Measurements from ENCODE around the gene CD160. TPM values are rescaled to one million over a fixed set of nuclear protein-coding genes. Genes with fewer than 3 reads are reported as not detected.

Gene CD160
- total and polyA plus RNA-seq, 2 of the 13 experiments (the other 11 are each of a cell fraction or from before 2014, with no cell fraction given), result 0.09 TPM; not detected in 1

- TF ChIP-seq POGK (CRISPR knock-in tag; conservative IDR thresholded peaks at IDR 0.05) (peak; percentile 39; the same call in 1 of the 2 replicates), HCFC1 (IDR thresholded peaks at IDR 0.05; ENCODE audit: low read depth, low read length) (no peak), ZNF839 (CRISPR knock-in tag; IDR thresholded peaks at IDR 0.05; ENCODE audit: borderline replicate concordance) (no peak; the same call in 1 of the 2 replicates), ZNF367 (CRISPR knock-in tag; IDR thresholded peaks at IDR 0.05; ENCODE audit: borderline replicate concordance) (no peak), MAZ (IDR thresholded peaks at IDR 0.05; ENCODE audit: borderline replicate concordance, low read depth, low read length) (peak; percentile 46; the same call in 1 of the 2 replicates), MAZ (CRISPR knock-in tag; IDR thresholded peaks at IDR 0.05; ENCODE audit: low read depth) (peak; percentile 78), ZSCAN21 (CRISPR knock-in tag; IDR thresholded peaks at IDR 0.05; ENCODE audit: borderline replicate concordance) (no peak), SIX1 (CRISPR knock-in tag; IDR thresholded peaks at IDR 0.05; ENCODE audit: borderline replicate concordance) (no peak), ZNF710 (CRISPR knock-in tag; IDR thresholded peaks at IDR 0.05; ENCODE audit: borderline replicate concordance) (no peak), ZNF160 (CRISPR knock-in tag; IDR thresholded peaks at IDR 0.05) (peak; percentile 33; the same call in 1 of the 2 replicates), ZNF329 (CRISPR knock-in tag; IDR thresholded peaks at IDR 0.05; ENCODE audit: low read depth) (no peak), ATF7 (IDR thresholded peaks at IDR 0.05) (no peak), ATF7 (CRISPR knock-in tag; IDR thresholded peaks at IDR 0.05) (no peak), SALL2 (CRISPR knock-in tag; IDR thresholded peaks at IDR 0.05) (0 out of 2 replicates have a peak, but pooled peaks have one; percentile 35), UBTF (CRISPR knock-in tag; IDR thresholded peaks at IDR 0.05) (0 out of 2 replicates have a peak, but pooled peaks have one; percentile 50), JUN (CRISPR knock-in tag; IDR thresholded peaks at IDR 0.05) (no peak), PRDM10 (CRISPR knock-in tag; IDR thresholded peaks at IDR 0.05; ENCODE audit: low read depth) (no peak), NR2C2 (CRISPR knock-in tag; IDR thresholded peaks at IDR 0.05; ENCODE audit: borderline replicate concordance) (peak; percentile 29; the same call in 1 of the 2 replicates)
Observed at GRCh38 chr1:145720878-145721671, 1.8 kb downstream of the CD160 start (continued).
